ENCODE results near the gene PASD1. TPM values are rescaled to one million over a fixed set of nuclear protein-coding genes. Genes with fewer than 3 reads are reported as not detected.
"Not testable (repeated sequence)": the region's sequence is repeated elsewhere in the genome, so short reads cannot be mapped to it uniquely, and the experiment has no call there.

PASD1 gene
- total RNA-seq = not detected

- DNase-seq (ENCODE audit: low spot score) (no peak), ATAC-seq (no peak)
- intact Hi-C loops (cut with DNase I) = no loop called here
Measured at GRCh38 chrX:151563449-151563848, at the start of gene PASD1. TSS of gene PASD1 (plus strand) at chrX:151563675. CDS start at chrX:151601554, 37,879 bp downstream.

- DNase-seq (ENCODE audit: low spot score) = no peak
- ATAC-seq = no peak
- intact Hi-C loops (cut with DNase I) = no loop called here
Measured at GRCh38 chrX:151515237-151515636, 48.2 kb upstream of the PASD1 start.

DNA sequence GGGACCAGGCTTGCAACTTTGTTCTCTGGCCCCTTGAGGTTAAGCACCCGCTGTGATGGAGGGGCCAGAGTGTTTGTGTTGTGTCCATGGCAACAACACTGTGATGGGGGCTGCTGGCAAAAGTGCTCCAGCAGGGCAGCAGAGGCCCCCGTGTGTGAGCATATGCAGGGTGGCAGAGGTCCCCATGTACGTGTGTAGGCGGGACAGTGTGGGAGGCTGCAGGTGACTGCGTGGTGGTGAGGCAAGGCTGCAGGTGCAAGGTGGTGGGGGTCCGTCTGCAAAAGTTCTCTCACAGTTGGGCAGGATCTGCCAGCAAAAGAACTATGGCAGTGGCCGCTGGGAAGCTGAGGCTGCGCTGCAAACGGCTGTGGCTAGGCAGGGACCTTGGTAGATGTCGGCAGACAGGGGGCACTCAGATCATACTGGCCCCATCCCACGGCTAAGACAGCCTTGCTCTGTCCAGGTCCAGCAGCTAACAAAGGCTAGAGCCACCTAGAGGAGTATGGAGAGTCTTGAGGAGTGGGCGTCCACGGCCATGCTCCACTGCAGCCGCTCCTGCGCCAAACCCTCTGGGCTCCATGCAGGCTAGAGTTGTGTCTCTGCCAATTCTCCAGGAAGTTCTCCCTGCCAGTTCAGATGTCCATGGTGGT lies 46.8 kb upstream of the PASD1 start:
- intact Hi-C loops (cut with DNase I) = no loop called here
- ATAC-seq (no peak), DNase-seq (ENCODE audit: low spot score) (no peak)

DNA sequence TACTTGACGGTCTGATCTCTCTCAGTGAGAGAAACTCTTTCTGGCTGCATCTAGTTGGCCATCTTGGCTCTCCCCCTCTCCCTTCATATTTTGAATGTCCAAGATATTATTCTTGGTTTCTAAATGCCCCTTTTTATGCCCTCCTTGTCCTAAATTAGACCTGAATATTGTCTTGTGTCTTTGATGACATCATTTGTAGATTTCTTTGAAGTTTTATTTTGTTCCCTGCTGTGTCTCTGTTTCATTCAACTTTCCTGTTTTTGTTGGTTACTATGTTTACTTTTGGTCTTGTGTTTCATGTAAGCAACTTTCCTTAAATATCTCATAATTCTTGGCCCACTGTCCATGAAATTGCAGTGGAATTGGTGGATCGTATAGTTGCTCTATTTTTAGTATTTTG lies 46.1 kb upstream of the PASD1 start:
- DNase-seq (ENCODE audit: low spot score) (no peak), ATAC-seq (no peak)
- intact Hi-C loops (cut with DNase I) = no loop called here

- intact Hi-C loops (cut with DNase I) = no loop called here
Measured at GRCh38 chrX:151523351-151523750, 40.1 kb upstream of the PASD1 start.

GRCh38 chrX:151536571-151536970 lies 26.9 kb upstream of the PASD1 start:
- no peak for DNase-seq (ENCODE audit: low spot score)
- intact Hi-C loops (cut with DNase I) = no loop called here
- no peak for ATAC-seq

More at GRCh38 chrX:151523351-151523750, 40.1 kb upstream of the PASD1 start:
- ATAC-seq = no peak
- no peak for DNase-seq (ENCODE audit: low spot score)

GRCh38 chrX:151537572-151537971 lies 25.9 kb upstream of the PASD1 start:
- ATAC-seq (no peak), DNase-seq (ENCODE audit: low spot score) (no peak)
- intact Hi-C loops (cut with DNase I) = no loop called here

DNA sequence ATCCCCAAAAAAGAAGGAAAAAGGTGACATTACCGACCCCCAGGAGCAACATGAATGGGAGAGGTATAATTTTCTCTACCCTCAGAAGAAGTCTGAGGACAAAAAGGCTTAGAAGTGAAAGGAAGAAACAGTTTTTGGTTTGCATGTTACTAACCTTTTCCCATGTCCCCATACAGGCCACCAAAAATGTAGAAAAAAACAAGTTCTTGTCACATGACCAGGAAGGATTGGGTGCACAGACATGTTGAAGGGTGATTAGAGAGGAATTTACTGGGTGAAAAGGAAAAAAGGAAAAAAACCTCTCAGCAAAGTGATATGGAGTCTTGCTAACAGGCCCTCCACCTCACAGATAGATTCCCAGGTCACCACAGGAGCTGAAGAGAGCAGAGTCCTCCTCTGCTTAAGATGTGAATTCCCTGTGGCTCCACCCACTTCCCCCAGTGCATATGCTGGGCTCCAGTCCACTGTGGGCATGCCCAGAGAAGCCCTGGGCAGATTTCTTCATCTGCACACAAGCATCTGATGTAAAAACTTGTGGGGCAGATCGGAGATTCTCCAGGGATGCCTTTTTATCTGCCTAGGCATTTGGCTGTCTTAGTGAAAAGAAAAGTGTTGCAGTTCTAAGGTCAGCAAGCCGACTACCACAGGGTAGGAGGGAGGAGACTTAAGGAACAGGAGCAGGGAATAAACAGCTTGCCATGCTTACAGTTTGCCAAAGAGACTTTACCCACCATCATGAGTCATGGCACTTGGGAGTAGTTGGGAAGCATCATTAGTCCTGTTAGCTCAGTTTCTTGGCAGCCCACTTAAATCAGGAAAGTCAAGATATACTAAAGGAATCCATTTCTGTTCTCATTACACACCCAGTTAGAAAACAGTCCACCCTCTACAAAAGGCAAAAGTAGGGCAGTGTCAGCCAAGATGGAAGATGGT lies 25.0 kb upstream of the PASD1 start:
- intact Hi-C loops (cut with DNase I) = no loop called here
- DNase-seq (ENCODE audit: low spot score) (no peak), ATAC-seq (no peak)

GRCh38 chrX:151543706-151544105 lies 19.8 kb upstream of the PASD1 start:
- intact Hi-C loops (cut with DNase I) = no loop called here
- ATAC-seq (no peak), DNase-seq (ENCODE audit: low spot score) (no peak)

DNA sequence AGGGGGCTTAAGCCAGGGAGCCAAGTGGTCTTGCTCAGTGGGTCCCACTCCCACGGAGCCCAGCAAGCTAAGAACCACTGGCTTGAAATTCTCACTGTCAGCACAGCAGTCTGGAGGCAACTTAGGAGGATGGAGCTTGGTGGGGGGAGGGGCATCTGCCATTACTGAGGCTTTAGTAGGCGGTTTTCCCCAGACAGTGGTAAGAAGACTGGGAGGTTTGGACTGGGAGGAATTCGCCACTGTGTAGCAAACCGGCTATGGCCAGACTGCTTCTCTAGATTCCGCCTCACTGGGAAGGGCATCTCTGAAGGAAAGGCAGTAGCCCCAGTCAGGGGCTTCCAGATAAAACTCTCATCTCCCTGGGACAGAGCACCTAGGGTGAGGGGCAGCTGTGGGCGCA lies 17.2 kb upstream of the PASD1 start:
- intact Hi-C loops (cut with DNase I); ATAC-seq; DNase-seq (ENCODE audit: low spot score): not testable (repeated sequence)

GRCh38 chrX:151551176-151551575 lies 12.3 kb upstream of the PASD1 start:
- ATAC-seq; intact Hi-C loops (cut with DNase I); DNase-seq (ENCODE audit: low spot score): not testable (repeated sequence)

GRCh38 chrX:151552743-151553142 lies 10.7 kb upstream of the PASD1 start:
- DNase-seq (ENCODE audit: low spot score) (no peak), ATAC-seq (no peak)

DNA sequence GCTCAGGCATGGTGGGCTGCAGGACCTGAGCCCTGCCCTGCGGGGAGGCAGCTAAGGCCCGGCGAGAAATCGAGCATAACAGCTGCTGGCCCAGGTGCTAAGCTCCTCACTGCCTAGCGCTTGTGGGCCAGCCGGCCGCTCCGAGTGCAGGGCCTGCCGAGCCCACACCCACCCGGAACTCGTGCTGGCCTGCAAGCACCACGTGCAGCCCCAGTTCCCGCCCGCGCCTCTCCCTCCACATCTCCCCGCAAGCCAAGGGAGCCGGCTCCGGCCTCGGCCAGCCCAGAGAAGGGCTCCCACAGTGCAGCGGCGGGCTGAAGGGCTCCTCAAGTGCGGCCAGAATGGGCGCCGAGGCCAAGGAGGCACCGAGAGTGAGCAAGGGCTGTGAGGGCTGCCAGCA lies 8.2 kb upstream of the PASD1 start:
- DNase-seq (ENCODE audit: low spot score); ATAC-seq; intact Hi-C loops (cut with DNase I): not testable (repeated sequence)

More at GRCh38 chrX:151552743-151553142, 10.7 kb upstream of the PASD1 start:
- intact Hi-C loops (cut with DNase I) = no loop called here

DNA sequence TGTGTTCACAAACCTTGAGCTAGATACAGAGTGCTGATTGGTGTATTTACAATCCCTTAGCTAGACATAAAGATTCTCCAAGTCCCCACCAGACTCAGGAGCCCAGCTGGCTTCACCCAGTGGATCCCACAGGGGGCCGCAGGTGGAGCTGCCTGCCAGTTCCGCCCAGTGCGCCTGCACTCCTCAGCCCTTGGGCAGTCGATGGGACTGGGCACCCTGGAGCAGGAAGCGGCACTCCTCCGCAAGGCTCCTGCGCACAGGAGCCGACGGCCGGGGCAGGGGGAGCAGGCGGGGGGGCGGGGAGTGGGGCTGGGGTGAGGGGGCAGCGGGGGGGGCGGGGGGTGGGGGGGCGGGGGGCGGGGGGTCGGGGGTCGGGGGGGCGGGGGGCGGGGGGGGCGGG lies 990 bp upstream of the PASD1 start:
- DNase-seq (ENCODE audit: low spot score); ATAC-seq; intact Hi-C loops (cut with DNase I): not testable (repeated sequence)

- intact Hi-C loops (cut with DNase I); ATAC-seq; DNase-seq (ENCODE audit: low spot score): not testable (repeated sequence)
Measured at GRCh38 chrX:151563003-151563402, 472 bp upstream of the PASD1 start.

GRCh38 chrX:151564035-151564434 lies 560 bp downstream of the PASD1 start:
- ATAC-seq (no peak), DNase-seq (ENCODE audit: low spot score) (no peak)
- intact Hi-C loops (cut with DNase I) = no loop called here

- intact Hi-C loops (cut with DNase I); ATAC-seq; DNase-seq (ENCODE audit: low spot score): not testable (repeated sequence)
Measured at GRCh38 chrX:151566872-151567271, 3.4 kb downstream of the PASD1 start.

GRCh38 chrX:151570561-151570960 lies 7.1 kb downstream of the PASD1 start:
- intact Hi-C loops (cut with DNase I) = no loop called here
- ATAC-seq = no peak
- no peak for DNase-seq (ENCODE audit: low spot score)

- DNase-seq (ENCODE audit: low spot score); ATAC-seq; intact Hi-C loops (cut with DNase I): not testable (repeated sequence)
Measured at GRCh38 chrX:151593384-151593783, 29.9 kb downstream of the PASD1 start.

DNA sequence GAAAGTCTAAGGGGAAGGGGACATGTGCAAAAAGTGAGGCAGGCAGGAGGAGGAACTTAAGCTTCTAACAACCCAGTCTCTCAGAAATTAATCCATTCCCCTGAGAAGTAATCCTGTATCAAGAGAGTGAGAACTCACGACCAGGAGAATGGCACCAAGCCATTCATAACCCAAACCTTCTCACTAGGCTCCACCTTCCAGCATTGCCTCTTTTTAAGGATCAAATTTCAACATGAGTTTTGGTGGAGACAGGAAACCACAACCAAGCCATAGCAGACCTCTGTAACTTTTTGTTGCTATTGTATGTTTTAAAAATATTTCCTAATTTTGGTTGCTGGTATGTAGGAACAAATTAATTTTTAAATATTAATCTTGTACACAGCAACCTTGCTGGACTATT lies 32.8 kb downstream of the PASD1 start:
- intact Hi-C loops (cut with DNase I) = no loop called here
- no peak for DNase-seq (ENCODE audit: low spot score)

More for the DNA sequence above, 32.8 kb downstream of the PASD1 start:
- no peak for ATAC-seq
